OCI-LY7 (cell line): ENCODE data around the gene SPECC1. TPM values are rescaled to one million over a fixed set of nuclear protein-coding genes. Genes with fewer than 3 reads are reported as not detected.
"Not testable (repeated sequence)": the region's sequence is repeated elsewhere in the genome, so short reads cannot be mapped to it uniquely, and the experiment has no call there.

Experiments
- BruUV-seq: library from RNA; stranded (reverse); fragments of 400-500 nt; replicated peaks from 2 replicates; lab custom pipeline; 2021; lab: Mats Ljungman, UMichigan
- CTCF ChIA-PET: fragments of 300-600 bp; sonication (Branson Sonifier 250); formaldehyde crosslinking; loops from one replicate; lab custom pipeline; 2022; ENCODE audit warnings: antibody characterized with exemption; ENCODE audit not compliant: unreplicated experiment; lab: Charles Lee
- POLR2A ChIA-PET: fragments of 300-600 bp; sonication (Branson Sonifier 250); formaldehyde crosslinking; loops from one replicate; lab custom pipeline; 2022; ENCODE audit warnings: antibody characterized with exemption; lab: Charles Lee
- DNase-seq: peaks from one replicate; pipeline ENCODE4 v3.0.0-alpha.2; 2015; ENCODE audit warnings: low spot score
- H2AFZ ChIP-seq: fragments of 200-600 bp; sonication (generic), shearing (Covaris generic); 2 replicates; pipeline ENCODE4 v1.6.1; 2014; ENCODE audit warnings: mild to moderate bottlenecking, antibody characterized with exemption, low read length, moderate library complexity
- H3K27ac ChIP-seq: fragments of 200-600 bp; sonication (generic); 2 replicates; pipeline ENCODE4 v1.5.1; 2014; ENCODE audit warnings: mixed run types, low read depth, mild to moderate bottlenecking, moderate library complexity, low read length, inconsistent platforms; ENCODE audit not compliant: poor library complexity, severe bottlenecking
- H3K36me3 ChIP-seq: fragments of 200-600 bp; sonication (generic); 2 replicates; pipeline ENCODE4 v1.6.1; 2014; ENCODE audit warnings: mild to moderate bottlenecking, antibody characterized with exemption, low read length, moderate library complexity, mixed read lengths; ENCODE audit not compliant: insufficient read depth
- H3K4me1 ChIP-seq: fragments of 200-600 bp; sonication (generic); 2 replicates; pipeline ENCODE4 v1.5.1; 2014; ENCODE audit warnings: mild to moderate bottlenecking, low read length; ENCODE audit not compliant: insufficient read depth, poor library complexity, severe bottlenecking
- H3K4me2 ChIP-seq: fragments of 200-600 bp; sonication (generic); 2 replicates; pipeline ENCODE4 v1.6.1; 2014; ENCODE audit warnings: mild to moderate bottlenecking, low read length
- H3K4me3 ChIP-seq: fragments of 200-600 bp; sonication (generic); 2 replicates; pipeline ENCODE4 v1.5.1; 2014; ENCODE audit warnings: mild to moderate bottlenecking, low read depth, low read length; ENCODE audit not compliant: poor library complexity, severe bottlenecking
- H3K79me2 ChIP-seq: fragments of 200-600 bp; sonication (generic); 2 replicates; pipeline ENCODE4 v1.6.1; 2016; ENCODE audit warnings: low read depth, mild to moderate bottlenecking, low read length, moderate library complexity, mixed read lengths; ENCODE audit not compliant: insufficient read depth
- H3K9me2 ChIP-seq: fragments of 200-600 bp; sonication (generic); 2 replicates; pipeline ENCODE4 v1.6.1; 2016; ENCODE audit warnings: mild to moderate bottlenecking, low read length, mixed read lengths; ENCODE audit not compliant: insufficient read depth
- H3K9me3 ChIP-seq: fragments of 200-600 bp; sonication (generic); 2 replicates; pipeline ENCODE4 v1.6.1; 2014; ENCODE audit warnings: mild to moderate bottlenecking, mixed run types, low read length, mixed read lengths
- H4K20me1 ChIP-seq: fragments of 200-600 bp; sonication (generic); 2 replicates; pipeline ENCODE4 v1.6.1; 2014; ENCODE audit warnings: mild to moderate bottlenecking, antibody characterized with exemption, low read length, moderate library complexity, mixed read lengths; ENCODE audit not compliant: insufficient read depth
- EZH2phosphoT487 ChIP-seq: fragments of 200-600 bp; sonication (generic); IDR thresholded peaks from 2 replicates; pipeline ENCODE4 v1.6.1; 2018; ENCODE audit warnings: low read depth, borderline replicate concordance, mild to moderate bottlenecking, mixed run types, antibody characterized with exemption, low read length, moderate library complexity, mixed read lengths
- intact Hi-C: fragments of 100-400 bp; cut with micrococcal nuclease; formaldehyde crosslinking; loops from one replicate; pipeline ENCODE4 v1.10.0; 2022; ENCODE audit not compliant: unreplicated experiment
- total RNA-seq, 2 experiments: library from RNA; depleted of rRNA in 1 of 2; stranded (reverse); fragments of >200 nt in 1 of 2; shearing (Covaris generic) in 1 of 2; gene quantifications; 2 replicates each; pipeline ENCODE4 v1.2.3, GENCODE V29; 2014 to 2022
- TF ChIP-seq, protein P1 (sequence below): fragments of 200-600 bp; sonication (generic); conservative IDR thresholded peaks from 2 replicates; pipeline ENCODE4 v1.5.1; 2014; ENCODE audit warnings: mild to moderate bottlenecking, antibody characterized with exemption, low read length, moderate library complexity, mixed read lengths

Gene SPECC1
- total RNA-seq, 2 experiments from 2014 or later, result 0.47 to 2.8 TPM

DNA sequence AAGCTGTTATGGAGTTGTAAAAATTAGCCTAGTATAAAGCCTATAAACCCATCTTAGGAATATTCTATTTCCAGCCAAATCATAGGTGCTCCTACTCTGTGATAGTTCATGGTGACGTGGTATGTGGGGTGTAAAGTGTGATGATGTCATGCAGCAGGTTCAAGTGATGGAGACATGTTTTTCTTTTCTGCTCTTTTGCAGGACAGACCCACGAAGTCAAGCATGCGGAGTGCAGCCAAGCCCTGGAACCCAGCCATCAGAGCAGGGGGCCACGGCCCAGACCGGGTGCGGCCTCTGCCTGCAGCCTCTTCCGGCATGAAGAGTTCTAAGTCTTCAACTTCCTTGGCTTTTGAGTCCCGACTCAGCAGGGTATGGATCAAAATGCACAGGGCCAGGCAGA is 87.3 kb downstream of the SPECC1 start:
- no TSS peak for BruUV-seq
- Histone ChIP-seq H3K27ac (no peak overlapping the region), H3K4me3 (no peak overlapping the region), H3K9me3 (no peaks in the 10 kb centered on the region), H3K79me2 (no peaks in the 10 kb centered on the region), H3K4me1 (no peaks in the 10 kb centered on the region), H2AFZ (no peak overlapping the region), H3K36me3 (no peaks in the 10 kb centered on the region), H3K9me2 (no peaks in the 10 kb centered on the region), H3K4me2 (no peak overlapping the region), H4K20me1 (no peaks in the 10 kb centered on the region)
- ChIA-PET POLR2A (no interaction called here), CTCF (no interaction called here)
- TF ChIP-seq, protein P1, sequence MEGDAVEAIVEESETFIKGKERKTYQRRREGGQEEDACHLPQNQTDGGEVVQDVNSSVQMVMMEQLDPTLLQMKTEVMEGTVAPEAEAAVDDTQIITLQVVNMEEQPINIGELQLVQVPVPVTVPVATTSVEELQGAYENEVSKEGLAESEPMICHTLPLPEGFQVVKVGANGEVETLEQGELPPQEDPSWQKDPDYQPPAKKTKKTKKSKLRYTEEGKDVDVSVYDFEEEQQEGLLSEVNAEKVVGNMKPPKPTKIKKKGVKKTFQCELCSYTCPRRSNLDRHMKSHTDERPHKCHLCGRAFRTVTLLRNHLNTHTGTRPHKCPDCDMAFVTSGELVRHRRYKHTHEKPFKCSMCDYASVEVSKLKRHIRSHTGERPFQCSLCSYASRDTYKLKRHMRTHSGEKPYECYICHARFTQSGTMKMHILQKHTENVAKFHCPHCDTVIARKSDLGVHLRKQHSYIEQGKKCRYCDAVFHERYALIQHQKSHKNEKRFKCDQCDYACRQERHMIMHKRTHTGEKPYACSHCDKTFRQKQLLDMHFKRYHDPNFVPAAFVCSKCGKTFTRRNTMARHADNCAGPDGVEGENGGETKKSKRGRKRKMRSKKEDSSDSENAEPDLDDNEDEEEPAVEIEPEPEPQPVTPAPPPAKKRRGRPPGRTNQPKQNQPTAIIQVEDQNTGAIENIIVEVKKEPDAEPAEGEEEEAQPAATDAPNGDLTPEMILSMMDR, result no peak
- no peak for TF ChIP-seq EZH2phosphoT487
- DNase-seq, result no peak
- intact Hi-C loops, result no loop called here

DNA sequence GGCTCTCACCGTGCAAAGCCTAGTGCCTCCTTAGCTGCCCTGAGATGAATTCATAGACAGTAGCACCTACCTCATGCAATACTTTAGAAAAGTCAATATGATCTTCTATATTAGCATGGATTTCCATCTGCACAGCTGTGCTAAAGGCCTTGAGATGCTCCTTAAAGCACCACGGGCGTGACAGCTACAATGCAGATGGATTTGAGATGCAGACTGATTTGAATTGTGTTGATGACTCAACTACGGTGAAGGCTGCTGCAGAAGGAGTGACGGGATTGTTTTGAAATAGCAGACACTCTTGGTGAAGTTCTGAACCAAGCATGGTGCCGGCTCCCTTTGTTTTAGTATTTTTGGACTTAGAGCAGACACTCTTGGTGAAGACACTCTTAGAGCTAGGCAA is 88.2 kb downstream of the SPECC1 start:
- Histone ChIP-seq H3K27ac (no peak overlapping the region), H3K4me1 (no peaks in the 10 kb centered on the region), H2AFZ (no peak overlapping the region), H3K4me2 (no peak overlapping the region), H4K20me1 (no peaks in the 10 kb centered on the region), H3K9me2 (no peaks in the 10 kb centered on the region), H3K36me3 (no peaks in the 10 kb centered on the region), H3K4me3 (no peak overlapping the region), H3K9me3 (no peaks in the 10 kb centered on the region), H3K79me2 (no peaks in the 10 kb centered on the region)
- no peak for DNase-seq
- TF ChIP-seq EZH2phosphoT487, result no peak
- TF ChIP-seq, protein P1, result no peak
- ChIA-PET CTCF (no interaction called here), POLR2A (no interaction called here)
- intact Hi-C loops, result no loop called here
- no TSS peak for BruUV-seq

DNA sequence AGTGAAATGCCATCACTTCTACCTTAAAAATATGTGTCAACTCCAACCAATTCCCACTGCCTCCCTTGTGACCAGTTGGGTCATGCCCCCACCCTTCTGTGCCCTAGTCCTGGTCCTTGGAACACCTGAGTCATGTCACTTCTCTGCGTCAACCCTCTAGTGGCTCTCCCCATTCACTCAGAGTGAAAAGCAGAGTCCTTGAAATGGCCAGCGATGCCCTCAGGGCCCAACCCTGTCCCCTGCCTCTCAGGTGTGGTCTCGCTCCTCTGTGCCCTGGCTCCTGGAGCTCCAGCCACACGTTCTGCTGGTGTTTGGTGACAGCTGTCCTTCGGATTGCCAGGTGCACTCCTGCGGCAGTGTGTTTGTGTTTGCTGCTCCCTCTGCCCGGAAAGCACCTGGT is 89.2 kb downstream of the SPECC1 start:
- Histone ChIP-seq H4K20me1 (no peaks in the 10 kb centered on the region), H3K36me3 (no peaks in the 10 kb centered on the region), H3K4me1 (no peaks in the 10 kb centered on the region), H3K79me2 (no peaks in the 10 kb centered on the region), H2AFZ (no peak overlapping the region), H3K9me3 (no peaks in the 10 kb centered on the region), H3K4me2 (no peak overlapping the region), H3K27ac (no peak overlapping the region), H3K9me2 (no peaks in the 10 kb centered on the region), H3K4me3 (no peak overlapping the region)
- ChIA-PET CTCF (no interaction called here), POLR2A (no interaction called here)
- TF ChIP-seq, protein P1, result no peak
- no peak for TF ChIP-seq EZH2phosphoT487
- no TSS peak for BruUV-seq
- intact Hi-C loops, result no loop called here
- no peak for DNase-seq

DNA sequence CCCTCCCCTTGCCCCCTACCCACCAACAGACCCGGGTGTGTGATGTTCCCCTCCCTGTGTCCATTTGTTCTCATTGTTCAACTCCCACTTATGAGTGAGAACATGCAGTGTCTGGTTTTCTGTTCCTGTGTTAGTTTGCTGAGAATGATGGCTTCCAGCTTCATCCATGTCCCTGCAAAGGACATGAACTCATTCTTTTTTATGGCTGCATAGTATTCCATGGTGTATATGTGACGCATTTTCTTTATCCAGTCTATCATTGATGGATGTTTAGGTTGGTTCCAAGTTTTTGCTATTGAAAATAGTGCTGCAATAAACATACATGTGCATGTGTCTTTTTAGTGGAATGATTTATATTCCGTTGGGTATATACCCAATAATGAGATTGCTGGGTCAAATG is 91.6 kb downstream of the SPECC1 start:
- H3K9me3 ChIP-seq, H3K27ac ChIP-seq, CTCF ChIA-PET, H3K4me3 ChIP-seq, H3K79me2 ChIP-seq, POLR2A ChIA-PET, intact Hi-C loops, H3K36me3 ChIP-seq, H3K4me1 ChIP-seq, H3K4me2 ChIP-seq, H3K9me2 ChIP-seq, H2AFZ ChIP-seq, H4K20me1 ChIP-seq, BruUV-seq, DNase-seq: not testable (repeated sequence)
